ENCODE measurements around the gene DOCK8. TPM values are rescaled to one million over a fixed set of nuclear protein-coding genes. Genes with fewer than 3 reads are reported as not detected.

The DOCK8 gene
- total RNA-seq, 4 donors from 2014 or later, result 22.7 to 49.0 (median 36.7) TPM

- TF ChIP-seq, protein P1, sequence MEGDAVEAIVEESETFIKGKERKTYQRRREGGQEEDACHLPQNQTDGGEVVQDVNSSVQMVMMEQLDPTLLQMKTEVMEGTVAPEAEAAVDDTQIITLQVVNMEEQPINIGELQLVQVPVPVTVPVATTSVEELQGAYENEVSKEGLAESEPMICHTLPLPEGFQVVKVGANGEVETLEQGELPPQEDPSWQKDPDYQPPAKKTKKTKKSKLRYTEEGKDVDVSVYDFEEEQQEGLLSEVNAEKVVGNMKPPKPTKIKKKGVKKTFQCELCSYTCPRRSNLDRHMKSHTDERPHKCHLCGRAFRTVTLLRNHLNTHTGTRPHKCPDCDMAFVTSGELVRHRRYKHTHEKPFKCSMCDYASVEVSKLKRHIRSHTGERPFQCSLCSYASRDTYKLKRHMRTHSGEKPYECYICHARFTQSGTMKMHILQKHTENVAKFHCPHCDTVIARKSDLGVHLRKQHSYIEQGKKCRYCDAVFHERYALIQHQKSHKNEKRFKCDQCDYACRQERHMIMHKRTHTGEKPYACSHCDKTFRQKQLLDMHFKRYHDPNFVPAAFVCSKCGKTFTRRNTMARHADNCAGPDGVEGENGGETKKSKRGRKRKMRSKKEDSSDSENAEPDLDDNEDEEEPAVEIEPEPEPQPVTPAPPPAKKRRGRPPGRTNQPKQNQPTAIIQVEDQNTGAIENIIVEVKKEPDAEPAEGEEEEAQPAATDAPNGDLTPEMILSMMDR (IDR thresholded peaks at IDR 0.05; ENCODE audit: low read depth), result no peak
Measured at GRCh38 chr9:486156-486555, 271.5 kb downstream of the DOCK8 start.

DNA sequence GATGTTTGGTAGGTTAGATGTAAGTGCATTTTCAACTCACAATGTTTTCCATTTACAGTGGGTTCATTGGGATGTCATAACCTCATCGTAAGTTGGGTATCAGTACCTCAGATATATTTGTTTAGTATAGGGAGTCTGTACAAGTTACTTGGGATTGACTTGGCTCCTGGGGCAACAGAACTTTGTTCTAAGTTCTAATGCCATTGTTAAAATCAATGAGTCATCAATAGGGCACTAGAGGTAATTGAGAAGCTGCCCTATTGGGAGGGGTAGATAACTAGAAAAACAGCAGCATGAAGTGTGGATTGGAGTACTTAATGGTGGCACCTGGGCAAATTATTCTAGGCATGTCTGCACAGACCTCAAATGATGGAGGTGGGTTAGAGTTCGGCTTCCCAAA lies 272.8 kb downstream of the DOCK8 start:
- TF ChIP-seq, protein P1 (IDR thresholded peaks at IDR 0.05; ENCODE audit: low read depth), result no peak

DNA sequence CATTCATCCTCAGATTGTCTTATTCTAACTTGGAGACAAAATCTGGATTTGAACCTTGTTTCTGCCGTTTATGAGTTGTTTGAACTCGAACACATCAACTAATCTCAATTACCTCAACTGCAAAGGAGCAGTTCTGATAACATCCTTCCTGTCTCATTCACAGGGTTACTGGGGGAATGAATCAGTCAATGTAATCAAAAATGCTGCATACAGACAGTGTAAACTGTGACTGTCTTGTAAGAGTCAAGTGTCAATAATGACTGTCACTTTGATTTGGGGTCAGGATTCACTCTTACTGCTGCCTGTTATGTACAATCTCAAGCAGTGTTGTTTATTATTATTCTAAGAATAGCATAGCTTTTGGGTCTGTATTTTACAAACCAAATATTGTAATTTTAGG lies 273.8 kb downstream of the DOCK8 start:
- TF ChIP-seq, protein P1 (IDR thresholded peaks at IDR 0.05; ENCODE audit: low read depth), result no peak

DNA sequence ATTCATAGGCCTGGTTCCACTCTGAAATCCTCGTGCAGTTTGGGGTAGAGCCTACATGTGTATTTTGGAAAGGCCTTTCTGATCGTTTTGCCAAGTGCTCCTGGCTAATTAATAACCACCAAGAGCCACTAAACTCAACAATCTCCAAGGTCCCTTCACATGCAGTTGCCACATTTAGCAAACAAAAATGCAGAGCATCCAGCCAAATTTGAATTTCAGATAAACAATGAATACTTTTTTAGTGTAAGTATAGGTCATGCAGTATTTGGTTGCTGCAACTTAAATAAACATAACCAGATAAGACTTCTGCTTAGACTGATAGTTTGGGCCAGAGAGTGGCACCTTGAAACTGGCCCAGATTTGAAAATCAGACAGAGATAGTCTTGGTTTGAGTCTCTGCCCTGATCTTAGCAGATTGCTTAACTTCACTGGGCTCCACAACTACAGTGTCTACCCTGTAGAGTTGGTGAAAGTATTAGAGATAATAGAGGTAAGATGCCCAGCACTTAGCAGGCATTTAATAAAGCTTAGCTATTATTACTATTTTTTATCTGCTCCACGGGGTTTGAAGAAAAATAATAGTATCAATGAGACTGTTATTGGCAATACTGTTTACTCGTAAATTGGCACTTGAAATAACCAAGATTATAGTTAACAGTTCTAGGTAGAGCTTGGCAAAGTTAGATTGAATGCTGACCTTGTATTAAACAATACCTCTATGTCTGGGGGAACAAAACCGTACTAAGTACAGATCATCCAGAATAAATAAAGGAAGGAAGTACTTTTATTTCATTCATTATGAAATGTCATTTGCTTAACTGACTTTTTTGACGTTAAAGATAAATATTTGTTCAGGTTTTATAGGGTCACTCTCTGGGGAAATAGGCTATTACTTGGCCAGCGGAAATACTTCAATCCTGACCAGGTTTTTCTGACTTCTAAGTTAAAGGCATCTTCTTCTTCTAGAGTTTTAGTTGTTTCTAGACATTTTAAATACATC lies 274.8 kb downstream of the DOCK8 start:
- TF ChIP-seq, protein P1 (IDR thresholded peaks at IDR 0.05; ENCODE audit: low read depth), result no peak

DNA sequence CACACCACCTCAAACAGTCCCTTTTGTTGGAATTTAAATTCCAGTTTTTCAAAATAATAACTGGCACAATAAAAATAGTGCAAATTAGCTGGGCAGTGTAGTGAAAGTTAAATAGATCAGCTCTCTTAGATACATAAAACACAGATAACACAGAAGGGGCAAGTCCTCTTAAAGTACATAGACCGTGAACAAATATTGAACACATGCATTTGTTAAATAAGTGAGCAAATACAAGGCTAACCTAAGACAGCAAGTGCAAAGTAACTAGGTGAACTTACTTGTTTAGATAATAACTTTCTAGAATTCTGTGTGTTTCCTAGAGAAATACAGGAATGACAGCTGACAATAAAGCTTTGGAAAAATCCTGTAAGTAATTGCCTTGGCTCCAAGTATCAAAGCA lies 280.1 kb downstream of the DOCK8 start:
- TF ChIP-seq, protein P1 (IDR thresholded peaks at IDR 0.05; ENCODE audit: low read depth), result no peak

GRCh38 chr9:495739-496138 lies 281.1 kb downstream of the DOCK8 start:
- TF ChIP-seq, protein P1 (IDR thresholded peaks at IDR 0.05; ENCODE audit: low read depth), result no peak

GRCh38 chr9:503326-503725 lies 288.7 kb downstream of the DOCK8 start:
- TF ChIP-seq, protein P1 (IDR thresholded peaks at IDR 0.05; ENCODE audit: low read depth), result no peak
